Right lobe of liver (tissue), 6 donors: ENCODE data around the gene MRPS34. TPM values are rescaled to one million over a fixed set of nuclear protein-coding genes. Genes with fewer than 3 reads are reported as not detected.

Source experiments
- ATAC-seq, 4 donors: fragments of 200-7000 bp; cut with Tn5 transposase; one replicate each; pipeline ENCODE4 v1.9.1; 2020; ENCODE audit warnings: mild to moderate bottlenecking in 4 of 4, moderate library complexity in 4 of 4
- DNase-seq, 3 donors: peaks; one replicate each; pipeline ENCODE4 v3.0.0-alpha.2; 2020
- H3K27ac ChIP-seq, 3 donors: fragments of 200-600 bp; one replicate each; pipeline ENCODE4 v1.8.0; 2022
- H3K27me3 ChIP-seq, 2 donors: fragments of 200-600 bp; one replicate each; pipeline ENCODE4 v1.8.0; 2022
- H3K36me3 ChIP-seq, 4 donors: fragments of 200-600 bp; sonication (generic) in 1 of 4; one replicate each; pipeline versions ENCODE4 v1.5.1 to v1.8.0; 2017 to 2022; ENCODE audit warnings: control low read depth in 1 of 4
- H3K4me1 ChIP-seq, 4 donors: fragments of 200-600 bp; sonication (generic) in 1 of 4; one replicate each; pipeline versions ENCODE4 v1.5.1 to v1.8.0; 2017 to 2022; ENCODE audit warnings: control low read depth in 1 of 4
- H3K4me3 ChIP-seq, 3 donors: fragments of 200-600 bp; one replicate each; pipeline ENCODE4 v1.8.0; 2022
- H3K9me3 ChIP-seq, 4 donors: fragments of 200-600 bp; sonication (generic) in 1 of 4; one replicate each; pipeline versions ENCODE4 v1.5.1 to v1.8.0; 2017 to 2022; ENCODE audit warnings: control low read depth in 1 of 4
- CTCF ChIP-seq, 4 donors: fragments of 200-600 bp in 3 of 4; fragments of 450-650 bp in 1 of 4; IDR thresholded peaks; one replicate each; pipeline versions ENCODE4 v1.5.1 to v1.8.0; 2016 to 2022; ENCODE audit warnings: antibody characterized with exemption in 4 of 4, mild to moderate bottlenecking in 2 of 4
- POLR2A ChIP-seq: fragments of 450-650 bp; IDR thresholded peaks from one replicate; pipeline ENCODE4 v1.6.1; 2017; ENCODE audit warnings: antibody characterized with exemption, mild to moderate bottlenecking
- WGBS: methylation state at CpG from one replicate; pipeline ENCODE4 v1.1.6; 2018; ENCODE audit warnings: low coverage, low lambda C conversion rate; ENCODE audit not compliant: insufficient coverage; ENCODE audit errors: missing lambda C conversion rate; 5-methylcytosine and 5-hydroxymethylcytosine counted together
- intact Hi-C, 2 donors: fragments of 100-400 bp; cut with DNase I; formaldehyde crosslinking; loops; one replicate each; pipeline versions ENCODE4 v1.11.2 to v1.14.1; 2022
- total RNA-seq, 6 experiments: library from RNA; depleted of rRNA in 2 of 6; stranded (reverse); fragments of >200 nt in 2 of 6; fragmentation: NEBNext Ultra II Directional in 3 of 6; extraction: Animal tissue kit (Norgen Biotek cat#: 25700) in 3 of 6; gene quantifications; one replicate each; pipeline versions ENCODE4 v1.1.0 to v1.2.4, GENCODE V29; 2016 to 2023
- donor health status: DM: no; HTN: yes; CAD: no.
- donor health status: DM: no; HTN: no; CAD: no.
- donor health status: DM: no; HTN: no; CAD: no.
- donor health status: DM: no; HTN: yes; CAD: no.
- donor health status: DM: no; HTN: yes; CAD: no.

MRPS34 gene
- total RNA-seq, 6 experiments from 2014 or later, result 42.5 to 90.5 (median 52.9) TPM

- intact Hi-C loops, result no loop called here
- no peak for ATAC-seq
- WGBS, result 73% methylated on average over 4 of the region's 7 CpGs
- H3K4me1 ChIP-seq, result no peaks in the 10 kb centered on the region
- no peaks in the 10 kb centered on the region for H3K9me3 ChIP-seq
- peaks cover 0 to 30% (median 8%) of the 10 kb centered on the region in 4 donors for H3K36me3 ChIP-seq
- H3K27ac ChIP-seq, result no peak overlapping the region
- H3K4me3 ChIP-seq, result no peak overlapping the region
- no peaks in the 10 kb centered on the region for H3K27me3 ChIP-seq
- TF ChIP-seq POLR2A, result no peak
- DNase-seq, result no peak
Observed at GRCh38 chr16:1731603-1732002, 41.3 kb downstream of the MRPS34 start.

GRCh38 chr16:1731073-1731472 lies 41.9 kb downstream of the MRPS34 start:
- intact Hi-C loops, result no loop called here
- Histone ChIP-seq H3K4me1 (no peaks in the 10 kb centered on the region), H3K36me3 (peaks cover 0 to 36% (median 8%) of the 10 kb centered on the region in 4 donors), H3K9me3 (no peaks in the 10 kb centered on the region), H3K27me3 (no peaks in the 10 kb centered on the region), H3K27ac (no peak overlapping the region), H3K4me3 (no peak overlapping the region)
- no peak for TF ChIP-seq CTCF (IDR thresholded peaks at IDR 0.05)
- no peak for TF ChIP-seq POLR2A
- 88% methylated on average over 5 of the region's 7 CpGs for WGBS
- DNase-seq (no peak), ATAC-seq (no peak)

- 76% methylated on average over 5 of the region's 35 CpGs for WGBS
- Histone ChIP-seq H3K27ac (no peak overlapping the region), H3K9me3 (no peaks in the 10 kb centered on the region), H3K27me3 (no peaks in the 10 kb centered on the region), H3K36me3 (peaks cover 0 to 38% (median 8%) of the 10 kb centered on the region in 4 donors), H3K4me1 (no peaks in the 10 kb centered on the region), H3K4me3 (no peak overlapping the region)
- TF ChIP-seq POLR2A (no peak), CTCF (IDR thresholded peaks at IDR 0.05) (no peak)
- DNase-seq (no peak), ATAC-seq (no peak)
- intact Hi-C loops, result no loop called here
Observed at GRCh38 chr16:1729445-1729844, 43.5 kb downstream of the MRPS34 start.

- Histone ChIP-seq H3K36me3 (peaks cover 0 to 34% (median 5%) of the 10 kb centered on the region in 4 donors), H3K27ac (no peak overlapping the region), H3K4me3 (no peak overlapping the region), H3K4me1 (no peaks in the 10 kb centered on the region), H3K9me3 (no peaks in the 10 kb centered on the region), H3K27me3 (no peaks in the 10 kb centered on the region)
- intact Hi-C loops, result no loop called here
- DNase-seq (no peak), ATAC-seq (no peak)
- no peak for TF ChIP-seq CTCF (IDR thresholded peaks at IDR 0.05)
- TF ChIP-seq POLR2A, result no peak
- WGBS, result 98% methylated on average over 10 of the region's 18 CpGs
Observed at GRCh38 chr16:1729026-1729425, 43.9 kb downstream of the MRPS34 start.

GRCh38 chr16:1727651-1728624 lies 45.0 kb downstream of the MRPS34 start:
- TF ChIP-seq POLR2A (no peak), CTCF (IDR thresholded peaks at IDR 0.05) (no peak)
- H3K27ac ChIP-seq, result no peak overlapping the region
- no peak overlapping the region for H3K4me3 ChIP-seq
- intact Hi-C loops, result no loop called here
- ATAC-seq (no peak), DNase-seq (no peak)
- H3K36me3 ChIP-seq, result peaks cover 0 to 24% (median 4%) of the 10 kb centered on the region in 4 donors
- WGBS, result 50% methylated on average over 2 of the region's 37 CpGs
- H3K9me3 ChIP-seq, result no peaks in the 10 kb centered on the region
- no peaks in the 10 kb centered on the region for H3K27me3 ChIP-seq
- H3K4me1 ChIP-seq, result no peaks in the 10 kb centered on the region
